GM12878 (cell line): ENCODE measurements around the gene SLC39A13. TPM values are rescaled to one million over a fixed set of nuclear protein-coding genes. Genes with fewer than 3 reads are reported as not detected.

Experiments used
- BACH1 ChIP-seq: fragments of 450-650 bp; IDR thresholded peaks from 2 replicates; pipeline ENCODE4 v1.6.1; 2017; ENCODE audit warnings: mild to moderate bottlenecking, borderline replicate concordance
- BCL11A ChIP-seq: IDR thresholded peaks from 2 replicates; pipeline ENCODE4 v1.6.1; 2011; ENCODE audit warnings: low read depth, low read length
- BCL3 ChIP-seq: IDR thresholded peaks from 2 replicates; pipeline ENCODE4 v1.6.1; 2011; ENCODE audit warnings: borderline replicate concordance, low read depth, mild to moderate bottlenecking, moderate library complexity, low read length; ENCODE audit not compliant: insufficient read depth, poor library complexity, severe bottlenecking
- BRCA1 ChIP-seq: IDR thresholded peaks from 2 replicates; pipeline ENCODE4 v1.6.1; 2011; ENCODE audit warnings: low read depth, low read length, improper control_type of control experiment
- E2F4 ChIP-seq: IDR thresholded peaks from 2 replicates; pipeline ENCODE4 v1.6.1; 2012; ENCODE audit warnings: low read depth, low read length, improper control_type of control experiment
- FOS ChIP-seq: IDR thresholded peaks from 3 replicates; pipeline ENCODE4 v1.6.1; 2011; ENCODE audit warnings: borderline replicate concordance; ENCODE audit not compliant: insufficient read length; ENCODE audit errors: extremely low read depth
- HCFC1 ChIP-seq: fragments of 150-350 bp; IDR thresholded peaks from 2 replicates; pipeline ENCODE4 v1.6.1; 2014; ENCODE audit warnings: low read length
- IRF3 ChIP-seq: fragments of 450-650 bp; IDR thresholded peaks from 2 replicates; pipeline ENCODE4 v1.6.1; 2014; ENCODE audit warnings: mild to moderate bottlenecking
- IRF4 ChIP-seq: IDR thresholded peaks from 2 replicates; pipeline ENCODE4 v1.6.1; 2011; ENCODE audit warnings: low read depth, low read length
- MYC ChIP-seq: IDR thresholded peaks from 2 replicates; pipeline ENCODE4 v1.6.1; 2011; ENCODE audit warnings: mild to moderate bottlenecking, low read length, moderate library complexity, inconsistent platforms; ENCODE audit not compliant: insufficient read depth, insufficient replicate concordance, insufficient read length, severe bottlenecking
- NBN ChIP-seq: fragments of 450-650 bp; IDR thresholded peaks from 2 replicates; pipeline ENCODE4 v1.6.1; 2016
- NFYB ChIP-seq: IDR thresholded peaks from 2 replicates; pipeline ENCODE4 v1.6.1; 2011; ENCODE audit warnings: low read depth, mild to moderate bottlenecking, low read length, improper control_type of control experiment, moderate library complexity; ENCODE audit not compliant: insufficient read depth
- PAX8 ChIP-seq: fragments of 450-650 bp; IDR thresholded peaks from 2 replicates; pipeline ENCODE4 v1.6.1; 2017; ENCODE audit warnings: mild to moderate bottlenecking, moderate library complexity
- PKNOX1 ChIP-seq: fragments of 450-650 bp; IDR thresholded peaks from 2 replicates; pipeline ENCODE4 v1.6.1; 2016; ENCODE audit warnings: mild to moderate bottlenecking
- POLR2A ChIP-seq: IDR thresholded peaks from 2 replicates; pipeline ENCODE4 v1.6.1; 2011; ENCODE audit warnings: low read depth, mild to moderate bottlenecking, low read length
- POLR2AphosphoS5 ChIP-seq: IDR thresholded peaks from 2 replicates; pipeline ENCODE4 v1.6.1; 2011; ENCODE audit warnings: mild to moderate bottlenecking, low read length, inconsistent platforms
- RB1 ChIP-seq: fragments of 450-650 bp; formaldehyde crosslinking; IDR thresholded peaks from 2 replicates; pipeline ENCODE4 v1.6.1; 2017; ENCODE audit warnings: mild to moderate bottlenecking, borderline replicate concordance
- RELB ChIP-seq: fragments of 450-650 bp; IDR thresholded peaks from 2 replicates; pipeline ENCODE4 v1.6.1; 2017; ENCODE audit warnings: low read depth, mild to moderate bottlenecking, moderate library complexity
- SIN3A ChIP-seq: IDR thresholded peaks from 2 replicates; pipeline ENCODE4 v1.6.1; 2012; ENCODE audit warnings: low read depth, low read length, improper control_type of control experiment
- STAT3 ChIP-seq: IDR thresholded peaks from 2 replicates; pipeline ENCODE4 v1.6.1; 2011; ENCODE audit warnings: low read depth, low read length, improper control_type of control experiment
- SUPT20H ChIP-seq: IDR thresholded peaks from 2 replicates; pipeline ENCODE4 v1.6.1; 2011; ENCODE audit warnings: low read depth, mild to moderate bottlenecking, low read length, moderate library complexity, borderline replicate concordance; ENCODE audit not compliant: control insufficient read depth
- SUZ12 ChIP-seq: fragments of 200-600 bp; sonication (generic); IDR thresholded peaks from one replicate; pipeline ENCODE4 v1.6.1; 2018; ENCODE audit warnings: antibody characterized with exemption, mild to moderate bottlenecking; ENCODE audit not compliant: unreplicated experiment
- TBL1XR1 ChIP-seq: IDR thresholded peaks from 2 replicates; pipeline ENCODE4 v1.6.1; 2012; ENCODE audit warnings: low read depth, low read length, improper control_type of control experiment
- TCF3 ChIP-seq: IDR thresholded peaks from 2 replicates; pipeline ENCODE4 v1.6.1; 2012; ENCODE audit warnings: low read depth, mild to moderate bottlenecking, low read length, borderline replicate concordance; ENCODE audit not compliant: insufficient read depth
- ZNF217 ChIP-seq: fragments of 450-650 bp; IDR thresholded peaks from 2 replicates; pipeline ENCODE4 v1.6.1; 2017; ENCODE audit warnings: antibody characterized with exemption, mild to moderate bottlenecking
- polyA plus RNA-seq, 11 experiments: library from polyadenylated mRNA; depleted of rRNA in 4 of 11; unstranded in 6 of 11; stranded (reverse) in 5 of 11; fragments of >200 nt; fragmentation: Nextera tagmentation in 4 of 11; fragmentation: Illumina TruSeq in 1 of 11; extraction: Ambion mirVana in 4 of 11; extraction: Trizol in 1 of 11; gene quantifications; 1 replicate in 1 of 11; 2 replicates in 10 of 11; pipeline versions ENCODE4 v1.2.1 to v1.2.3, GENCODE V29; 2011 to 2016; ENCODE audit warnings: inconsistent platforms in 2 of 11, missing spikeins in 2 of 11, low read depth in 1 of 11
- total RNA-seq, 4 experiments: library from RNA; depleted of rRNA in 3 of 4; stranded (reverse); fragments of >200 nt in 3 of 4; fragmentation: Illumina TruSeq in 1 of 4; extraction: Trizol in 1 of 4; gene quantifications; 2 replicates each; pipeline versions ENCODE4 v1.2.1 to v1.2.3, GENCODE V29; 2013 to 2021

Gene SLC39A13
- total and polyA plus RNA-seq, 10 of the 15 experiments (the other 5 are each of a cell fraction or from before 2014, with no cell fraction given) = 0.23 to 19.8 (median 6.3) TPM

GRCh38 chr11:47366020-47366490 lies 42.3 kb upstream of the SLC39A13 start (continued):
- TF ChIP-seq TCF3 (no peak), NBN (0 out of 2 replicates have a peak, but pooled peaks have one; percentile 53), MYC (no peak), BCL11A (no peak), NFYB (no peak), POLR2A (no peak), E2F4 (no peak), HCFC1 (no peak), SIN3A (no peak), BCL3 (no peak), RB1 (no peak), STAT3 (no peak), FOS (no peak), SUPT20H (no peak), RELB (no peak), IRF3 (no peak), PKNOX1 (peak; percentile 42; the same call in 1 of the 2 replicates), BRCA1 (no peak), POLR2AphosphoS5 (no peak), ZNF217 (no peak), IRF4 (no peak), PAX8 (no peak), TBL1XR1 (no peak), BACH1 (no peak), SUZ12 (no peak)
